T-helper 2 cell treated with Interferon-gamma antibody and Interleukin-4, amounts not matched to agents 100 ng/mL and 5 ng/mL, for 36 hours (primary cell): ENCODE results near the gene NFKB2. TPM values are rescaled to one million over a fixed set of nuclear protein-coding genes. Genes with fewer than 3 reads are reported as not detected.

Experiments used
- intact Hi-C: fragments of 100-400 bp; cut with micrococcal nuclease; formaldehyde crosslinking; loops from one replicate; pipeline ENCODE4 v1.15.1; 2023
- total RNA-seq: library from RNA; stranded (reverse); gene quantifications from 2 replicates; pipeline ENCODE4 v1.2.3, GENCODE V29; 2022

NFKB2 gene
- total RNA-seq, 1 donor from 2014 or later = 111 TPM

- intact Hi-C loops = no loop called here
Measured at GRCh38 chr10:102438374-102438773, 42.9 kb downstream of the NFKB2 start.

DNA sequence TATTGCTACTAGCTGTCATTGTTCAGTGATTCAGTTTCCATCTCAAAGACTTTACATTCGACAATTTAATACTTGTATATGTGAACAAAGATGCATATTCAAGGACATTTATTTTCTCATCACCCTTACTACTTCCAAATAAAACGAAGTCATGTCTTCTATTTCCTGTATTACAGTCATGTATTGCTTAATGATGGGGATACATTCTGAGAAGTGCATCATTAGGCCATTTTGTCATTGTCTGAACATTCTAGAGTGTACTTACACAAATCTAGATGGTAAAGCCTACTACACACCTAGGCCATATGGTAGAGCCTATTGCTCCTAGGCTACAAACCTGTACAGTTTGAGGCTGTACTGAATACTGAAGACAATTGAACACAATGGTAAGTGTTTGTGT lies 49.3 kb downstream of the NFKB2 start:
- intact Hi-C loops = no loop called here

- intact Hi-C loops = loop anchor here (1.0 to 10.0 kb wide), 7 partner anchors 12 to 297 kb away; partner anchors contain the start of genes ACTR1A, CUEDC2, NOLC1 and TRIM8
Measured at GRCh38 chr10:102449321-102450123, 54.0 kb downstream of the NFKB2 start.

DNA sequence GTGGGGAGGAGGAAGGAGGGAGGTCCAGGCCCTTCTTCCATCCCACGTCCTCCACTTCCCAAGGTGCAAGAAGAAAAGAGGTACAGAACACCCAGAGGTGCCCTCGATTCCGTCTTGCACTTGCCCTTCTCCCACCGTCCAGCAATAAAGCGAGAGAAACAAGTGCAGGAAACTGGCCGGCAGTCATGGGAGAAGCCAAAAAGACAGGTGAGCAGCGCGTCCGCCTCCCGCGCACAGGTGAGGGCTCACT lies 54.5 kb downstream of the NFKB2 start:
- intact Hi-C loops = loop anchor here (1.0 to 10.0 kb wide), 6 partner anchors 11 to 195 kb away; partner anchors contain the start of genes ACTR1A, CUEDC2 and TRIM8

GRCh38 chr10:102450374-102451104 lies 55.0 kb downstream of the NFKB2 start:
- intact Hi-C loops = loop anchor here (1.0 to 10.0 kb wide), 6 partner anchors 11 to 194 kb away; partner anchors contain the start of genes ACTR1A, CUEDC2 and TRIM8

GRCh38 chr10:102451105-102451969 lies 55.8 kb downstream of the NFKB2 start, which contains the start of gene C10orf95:
Gene C10orf95, minus strand, starts transcription at chr10:102451543. Its CDS starts 450 bp downstream, at chr10:102451093.
- intact Hi-C loops = loop anchor here (10.0 kb wide), 1 partner anchor 193 kb away; the partner anchor contains the start of gene TRIM8

Other genes with a start within 250 kb of the NFKB2 start
- 109 and 117 TPM in 2 replicates for gene NOLC1, start 243.3 kb upstream of the NFKB2 start, total RNA-seq
- gene ELOVL3, start 169.4 kb upstream of the NFKB2 start, total RNA-seq = not detected in 2 replicates
- not detected in 2 replicates for gene PITX3, start 154.2 kb upstream of the NFKB2 start, total RNA-seq
- 51.5 and 51.8 TPM in 2 replicates for gene GBF1, start 150.2 kb upstream of the NFKB2 start, total RNA-seq
- 1.4 and 1.6 TPM in 2 replicates for gene PSD, start 23.1 kb downstream of the NFKB2 start, total RNA-seq
- gene FBXL15, start 25.1 kb downstream of the NFKB2 start, total RNA-seq = 9.7 and 10.1 TPM in 2 replicates
- 61.5 and 61.8 TPM in 2 replicates for gene CUEDC2, start 36.9 kb downstream of the NFKB2 start, total RNA-seq
- gene C10orf95, start 55.8 kb downstream of the NFKB2 start, total RNA-seq = 0.18 and 0.30 TPM in 2 replicates
- 77.1 and 78.7 TPM in 2 replicates for gene ACTR1A, start 107.0 kb downstream of the NFKB2 start, total RNA-seq
- gene SUFU, start 108.3 kb downstream of the NFKB2 start, total RNA-seq = 13.8 and 14.2 TPM in 2 replicates
- 53.7 and 54.4 TPM in 2 replicates for gene TRIM8, start 248.8 kb downstream of the NFKB2 start, total RNA-seq